ENCODE measurements around the gene NOL3.

GRCh38 chr16:67163999-67164558 is 6.3 kb upstream of the NOL3 start:
- no peak for TF ChIP-seq CTCF (conservative IDR thresholded peaks at IDR 0.05; ENCODE audit: low read depth, low read length)
- TF ChIP-seq USF2 (IDR thresholded peaks at IDR 0.05; ENCODE audit: low read depth, low read length) = no peak
- no peak for TF ChIP-seq POLR2A (IDR thresholded peaks at IDR 0.05; ENCODE audit: low read depth, low read length)
- no peak for TF ChIP-seq RFX5 (IDR thresholded peaks at IDR 0.05; ENCODE audit: low read depth, low read length)
- no peak for TF ChIP-seq RAD21 (IDR thresholded peaks at IDR 0.05; ENCODE audit: low read length)
- TF ChIP-seq RCOR1 (IDR thresholded peaks at IDR 0.05; ENCODE audit: insufficient replicate concordance, low read length) = no peak
